B cell (primary cell): Measurements from ENCODE around the gene TGFBR3L.

Experiments used
- CTCF ChIP-seq: fragments of 200-600 bp; IDR thresholded peaks from one replicate; pipeline ENCODE4 v1.8.0; 2022; ENCODE audit warnings: antibody characterized with exemption, mild to moderate bottlenecking
- EZH2 ChIP-seq: IDR thresholded peaks from 2 replicates; pipeline ENCODE4 v1.6.1; 2012; ENCODE audit warnings: borderline replicate concordance, low read depth, mild to moderate bottlenecking, moderate library complexity, low read length; ENCODE audit not compliant: insufficient read depth, poor library complexity, severe bottlenecking

GRCh38 chr19:7965921-7966665 lies 51.5 kb downstream of the TGFBR3L start:
- TF ChIP-seq CTCF (no peak), EZH2 (no peak)
